ENCODE measurements around the gene POLL.

DNA sequence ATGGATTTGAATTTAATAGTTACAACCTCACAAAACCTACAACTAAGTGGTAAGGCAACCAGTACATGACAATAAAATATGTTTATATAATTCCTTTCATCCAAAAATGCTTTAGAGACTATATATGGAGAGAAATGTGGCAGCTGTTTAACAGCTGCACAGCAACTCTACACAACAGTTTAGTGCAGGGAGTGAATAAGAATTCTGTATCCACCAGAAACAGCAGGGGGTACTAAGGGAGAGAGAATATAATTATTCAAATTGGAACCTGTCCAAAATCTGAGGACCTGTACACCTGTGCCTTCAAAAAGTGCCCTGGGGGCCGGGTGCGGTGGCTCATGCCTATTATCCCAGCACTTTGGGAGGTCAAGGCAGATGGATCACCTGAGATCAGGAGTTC lies 49.6 kb downstream of the POLL start:
- TF ChIP-seq PHF8 (IDR thresholded peaks at IDR 0.05; ENCODE audit: borderline replicate concordance, low read depth) (no peak), MAX (IDR thresholded peaks at IDR 0.05) (no peak), CTCF (IDR thresholded peaks at IDR 0.05) (no peak), POLR2A (IDR thresholded peaks at IDR 0.05; ENCODE audit: low read length) (no peak)
